Transverse colon (tissue), 4 donors: ENCODE results near the gene SUPT4H1. TPM values are rescaled to one million over a fixed set of nuclear protein-coding genes. Genes with fewer than 3 reads are reported as not detected.

Source experiments
- DNase-seq: peaks from one replicate; pipeline ENCODE4 v3.0.0-alpha.2; 2019
- H3K27ac ChIP-seq, 4 donors: fragments of 200-600 bp; sonication (generic); 2 replicates each; pipeline ENCODE4 v1.5.1; 2016 to 2018; ENCODE audit warnings: inconsistent platforms in 4 of 4
- H3K27me3 ChIP-seq: fragments of 200-600 bp; sonication (generic); 2 replicates; pipeline ENCODE4 v1.5.1; 2017; ENCODE audit warnings: inconsistent platforms
- H3K36me3 ChIP-seq, 4 donors: fragments of 200-600 bp; sonication (generic); 2 replicates each; pipeline ENCODE4 v1.5.1; 2017 to 2019; ENCODE audit warnings: inconsistent platforms in 4 of 4
- H3K4me1 ChIP-seq, 4 donors: fragments of 200-600 bp; sonication (generic); 2 replicates each; pipeline ENCODE4 v1.5.1; 2017 to 2020; ENCODE audit warnings: inconsistent platforms in 4 of 4
- H3K4me3 ChIP-seq, 4 donors: fragments of 200-600 bp; sonication (generic); 1 replicate in 1 of 4; 2 replicates in 3 of 4; pipeline versions ENCODE4 v1.5.1 to v1.6.1; 2017 to 2019; ENCODE audit warnings: inconsistent platforms in 4 of 4
- H3K9me3 ChIP-seq, 2 donors: fragments of 200-600 bp; sonication (generic); 2 replicates each; pipeline ENCODE4 v1.5.1; 2017 to 2019; ENCODE audit warnings: inconsistent platforms in 2 of 2
- CTCF ChIP-seq, 5 experiments: fragments of 200-600 bp in 3 of 5; fragments of 450-650 bp in 2 of 5; sonication (generic) in 3 of 5; IDR thresholded peaks; 1 replicate in 2 of 5; 2 replicates in 3 of 5; pipeline ENCODE4 v1.5.1; 2016 to 2017; ENCODE audit warnings: antibody characterized with exemption in 5 of 5, inconsistent platforms in 3 of 5, mild to moderate bottlenecking in 2 of 5, moderate library complexity in 1 of 5
- EP300 ChIP-seq: sonication (generic); formaldehyde crosslinking; IDR thresholded peaks from one replicate; pipeline ENCODE4 v1.6.1; 2017; ENCODE audit warnings: antibody characterized with exemption, low read depth
- POLR2A ChIP-seq: fragments of 450-650 bp; IDR thresholded peaks from one replicate; pipeline ENCODE4 v1.6.1; 2016; ENCODE audit warnings: antibody characterized with exemption, mild to moderate bottlenecking, moderate library complexity
- POLR2AphosphoS5 ChIP-seq, 3 donors: sonication (generic); formaldehyde crosslinking; IDR thresholded peaks; one replicate each; pipeline ENCODE4 v1.6.1; 2016; ENCODE audit warnings: antibody characterized with exemption in 3 of 3
- WGBS, 2 donors: methylation state at CpG; one replicate each; pipeline ENCODE4 v1.1.5; 2018; ENCODE audit warnings: low coverage in 1 of 2; 5-methylcytosine and 5-hydroxymethylcytosine counted together
- in situ Hi-C, 4 donors: fragments of 200-750 bp; cut with MboI; loops; one replicate each; pipeline versions ENCODE4 v1.15.0 to v1.15.1; 2017; ENCODE audit warnings: low sequenced_read_pairs in 3 of 4, low pct_ligation_motif_present in 1 of 4, low pct_unique_long_range_greater_than_20kb in 1 of 4
- intact Hi-C: fragments of 100-400 bp; cut with DNase I; formaldehyde crosslinking; loops from one replicate; pipeline ENCODE4 v1.15.1; 2023; ENCODE audit warnings: low total_unique reads
- total RNA-seq, 4 donors: library from RNA; depleted of rRNA; stranded (reverse); fragments of >200 nt; gene quantifications; one replicate each; pipeline ENCODE4 v1.1.0, GENCODE V29; 2016

Gene SUPT4H1
- total RNA-seq, 4 donors from 2014 or later = 12.0 to 66.3 (median 40.0) TPM

- Histone ChIP-seq H3K27me3 (no peaks in the 10 kb centered on the region), H3K9me3 (no peaks in the 10 kb centered on the region), H3K4me3 (no peak overlapping the region), H3K27ac (no peak overlapping the region), H3K36me3 (no peaks in the 10 kb centered on the region), H3K4me1 (peaks cover 7 to 20% (median 15%) of the 10 kb centered on the region in 4 donors)
- in situ Hi-C loops = loop anchor here in 1 of 4 donors (10.0 kb wide), 1 partner anchor 54 kb away; the partner anchor contains the start of gene RNF43
- intact Hi-C loops = no loop called here
- TF ChIP-seq EP300 = no peak
- TF ChIP-seq CTCF (IDR thresholded peaks at IDR 0.05) = no peak
- no peak for TF ChIP-seq POLR2A
- no peak for TF ChIP-seq POLR2AphosphoS5 (IDR thresholded peaks at IDR 0.05)
- WGBS, 2 donors = 60% methylated on average over 4 of the region's 5 CpGs; no CpG with 5 or more reads in 1 of the 2 donors
- DNase-seq = no peak
Measured at GRCh38 chr17:58360296-58361063, 8.5 kb upstream of the SUPT4H1 start.

GRCh38 chr17:58358408-58359172 lies 6.6 kb upstream of the SUPT4H1 start:
- TF ChIP-seq POLR2AphosphoS5 (IDR thresholded peaks at IDR 0.05) (no peak), EP300 (no peak), CTCF (IDR thresholded peaks at IDR 0.05) (no peak), POLR2A (no peak)
- Histone ChIP-seq H3K9me3 (no peaks in the 10 kb centered on the region), H3K36me3 (no peaks in the 10 kb centered on the region), H3K27me3 (no peaks in the 10 kb centered on the region), H3K27ac (no peak overlapping the region), H3K4me3 (no peak overlapping the region), H3K4me1 (peaks cover 0 to 5% (median 3%) of the 10 kb centered on the region in 4 donors)
- intact Hi-C loops = no loop called here
- DNase-seq = no peak
- in situ Hi-C loops = loop anchor here in 1 of 4 donors (10.0 kb wide), 1 partner anchor 56 kb away; the partner anchor contains the start of gene RNF43
- 80 to 88% methylated on average over 1 to 16 of the region's 16 CpGs for WGBS, 2 donors

DNA sequence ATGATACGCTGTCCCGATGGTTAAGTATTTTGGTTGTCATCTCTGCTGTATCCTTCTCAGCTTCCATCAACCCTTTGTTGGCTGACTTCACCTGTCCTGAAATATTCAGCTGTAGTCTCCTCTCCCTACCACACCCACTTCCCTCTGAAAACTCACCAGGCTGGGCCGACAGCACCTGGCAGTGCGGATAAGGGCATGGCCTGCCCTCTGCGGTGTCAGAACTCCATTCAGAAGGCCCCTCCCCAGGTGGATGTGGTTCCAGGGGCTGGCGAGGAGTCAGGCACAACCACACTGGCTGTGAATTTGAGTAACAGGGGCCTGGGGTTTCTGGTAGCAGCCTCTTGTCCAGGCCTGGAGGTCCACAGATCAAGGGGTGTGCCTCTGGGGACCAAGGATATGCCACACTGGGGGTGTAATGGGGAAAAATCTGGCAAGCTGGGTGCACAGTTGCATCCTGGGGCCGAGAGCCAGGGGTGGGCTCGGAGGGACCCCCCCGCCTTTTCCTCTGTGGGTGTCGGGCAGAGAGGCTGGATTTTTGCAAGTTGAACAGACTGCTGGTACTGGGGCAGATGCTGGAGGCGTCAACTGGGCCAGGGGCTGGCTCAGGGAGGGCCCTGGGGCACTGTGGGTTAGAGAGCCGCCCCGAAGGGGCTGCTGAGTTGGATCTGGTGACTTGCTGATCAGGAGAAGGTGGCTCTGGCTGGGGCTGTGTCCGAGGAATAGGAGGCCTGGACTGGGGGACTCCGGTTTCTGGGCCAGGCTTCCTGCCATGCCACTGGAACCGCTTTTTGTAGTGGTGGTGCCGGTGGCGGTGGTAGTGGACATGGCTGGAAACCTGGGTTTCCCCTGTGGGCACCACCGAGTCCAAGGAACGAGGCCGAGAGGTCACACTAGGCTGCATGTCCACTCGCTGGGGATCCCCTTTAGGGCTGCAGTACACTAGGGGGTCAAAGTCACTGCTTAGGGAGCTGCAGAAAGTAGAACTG lies 5.6 kb upstream of the SUPT4H1 start:
- H3K36me3 ChIP-seq = no peaks in the 10 kb centered on the region
- H3K27ac ChIP-seq = no peak overlapping the region
- WGBS, 2 donors = 70 to 85% methylated on average over 2 to 22 of the region's 22 CpGs
- H3K27me3 ChIP-seq = no peaks in the 10 kb centered on the region
- intact Hi-C loops = no loop called here
- no peak for TF ChIP-seq POLR2A
- no peak for TF ChIP-seq EP300
- TF ChIP-seq CTCF (IDR thresholded peaks at IDR 0.05) = no peak
- no peak for TF ChIP-seq POLR2AphosphoS5 (IDR thresholded peaks at IDR 0.05)
- DNase-seq = no peak
- peaks cover 6 to 14% (median 11%) of the 10 kb centered on the region in 4 donors for H3K4me1 ChIP-seq
- no peak overlapping the region for H3K4me3 ChIP-seq
- H3K9me3 ChIP-seq = no peaks in the 10 kb centered on the region
- in situ Hi-C loops = loop anchor here in 1 of 4 donors (10.0 kb wide), 1 partner anchor 57 kb away; the partner anchor contains the start of gene RNF43
